Fibroblast of lung (primary cell): Measurements from ENCODE around the gene WDFY2. TPM values are rescaled to one million over a fixed set of nuclear protein-coding genes. Genes with fewer than 3 reads are reported as not detected.

Experiments used
- DNase-seq, 2 donors: peaks; one replicate each; pipeline versions ENCODE4 v3.0.0 to v3.0.0-alpha.2; 2010; ENCODE audit warnings: low read depth in 2 of 2
- H2AFZ ChIP-seq: 2 replicates; pipeline ENCODE4 v1.5.1; 2012; ENCODE audit warnings: low read length, control low read depth, inconsistent platforms
- H3K27ac ChIP-seq: 2 replicates; pipeline ENCODE4 v1.5.1; 2011; ENCODE audit warnings: low read length, control low read depth; ENCODE audit not compliant: insufficient read depth
- H3K27me3 ChIP-seq: 2 replicates; pipeline ENCODE4 v1.5.1; 2011; ENCODE audit warnings: mild to moderate bottlenecking, low read length; ENCODE audit not compliant: control insufficient read depth, insufficient read depth
- H3K36me3 ChIP-seq: 2 replicates; pipeline ENCODE4 v1.5.1; 2011; ENCODE audit warnings: low read length; ENCODE audit not compliant: control insufficient read depth, insufficient read depth
- H3K4me1 ChIP-seq: 2 replicates; pipeline ENCODE4 v1.5.1; 2011; ENCODE audit warnings: low read length; ENCODE audit not compliant: control insufficient read depth, insufficient read depth; ENCODE audit errors: extremely low read depth
- H3K4me2 ChIP-seq: 2 replicates; pipeline ENCODE4 v1.5.1; 2011; ENCODE audit warnings: low read length, control low read depth; ENCODE audit not compliant: insufficient read depth; ENCODE audit errors: extremely low read depth
- H3K4me3 ChIP-seq, 4 experiments: fragments of 200-600 bp in 1 of 4; sonication (generic) in 1 of 4; replicated peaks in 1 of 4; 2 replicates each; pipeline ENCODE4 v1.5.1; 2011 to 2016; ENCODE audit warnings: low read length in 4 of 4, low read depth in 3 of 4, mild to moderate bottlenecking in 3 of 4, control low read depth in 2 of 4, inconsistent platforms in 1 of 4, mixed read lengths in 1 of 4; ENCODE audit not compliant: insufficient read depth in 1 of 4; ENCODE audit errors: control extremely low read depth in 1 of 4
- H3K79me2 ChIP-seq: 2 replicates; pipeline ENCODE4 v1.5.1; 2012; ENCODE audit warnings: mild to moderate bottlenecking, low read length, inconsistent platforms; ENCODE audit not compliant: control insufficient read depth, insufficient read depth
- H3K9ac ChIP-seq: 2 replicates; pipeline ENCODE4 v1.5.1; 2011; ENCODE audit warnings: mild to moderate bottlenecking, low read length, control low read depth; ENCODE audit not compliant: insufficient read depth
- H3K9me3 ChIP-seq: 2 replicates; pipeline ENCODE4 v1.5.1; 2012; ENCODE audit warnings: low read depth, low read length; ENCODE audit not compliant: control insufficient read depth, insufficient read depth
- H4K20me1 ChIP-seq: 2 replicates; pipeline ENCODE4 v1.5.1; 2011; ENCODE audit warnings: low read length; ENCODE audit not compliant: control insufficient read depth, insufficient read depth; ENCODE audit errors: extremely low read depth
- EZH2 ChIP-seq: IDR thresholded peaks from 2 replicates; pipeline ENCODE4 v1.5.1; 2012; ENCODE audit warnings: low read length, control low read depth, mild to moderate bottlenecking; ENCODE audit errors: missing control alignments
- polyA plus RNA-seq, 2 donors: library from polyadenylated mRNA; depleted of rRNA in 1 of 2; stranded (reverse) in 1 of 2; unstranded in 1 of 2; fragments of >200 nt; gene quantifications; 2 replicates each; pipeline ENCODE4 v1.2.1, GENCODE V29; 2011 to 2012; ENCODE audit warnings: missing spikeins in 1 of 2
- total RNA-seq: library from RNA; depleted of rRNA; stranded (reverse); fragments of >200 nt; gene quantifications from 2 replicates; pipeline ENCODE4 v1.2.1, GENCODE V29; 2014
- TF ChIP-seq, protein P1 (sequence below), 2 donors: IDR thresholded peaks in 1 of 2; conservative IDR thresholded peaks in 1 of 2; 1 replicate in 1 of 2; 2 replicates in 1 of 2; pipeline ENCODE4 v1.5.1; 2011 to 2012; ENCODE audit warnings: low read length in 2 of 2, control low read depth in 1 of 2, inconsistent platforms in 1 of 2, low read depth in 1 of 2, mild to moderate bottlenecking in 1 of 2

WDFY2 gene
- total and polyA plus RNA-seq, 2 donors (not counting 1 experiment from before 2014, with no cell fraction given): 4.9 to 9.2 TPM

DNA sequence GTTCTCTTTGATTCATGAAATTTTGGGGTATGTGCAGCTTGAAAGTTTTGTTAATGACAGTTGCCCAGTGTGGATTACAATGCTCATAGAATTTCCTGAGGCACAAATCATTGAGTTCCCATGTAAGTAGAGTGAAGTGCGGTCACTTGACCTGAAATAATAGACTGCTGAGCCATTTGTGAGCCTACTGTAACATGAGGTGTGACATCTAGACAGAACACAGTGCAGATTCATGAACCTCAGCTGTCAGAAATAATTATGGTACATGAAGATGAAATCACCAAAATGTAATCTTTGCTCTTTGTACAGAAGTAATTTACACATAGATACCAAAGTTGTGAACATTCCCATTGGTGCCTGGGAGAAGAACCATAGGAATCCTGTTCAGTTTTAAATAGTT lies 135.1 kb downstream of the WDFY2 start:
- TF ChIP-seq, protein P1, sequence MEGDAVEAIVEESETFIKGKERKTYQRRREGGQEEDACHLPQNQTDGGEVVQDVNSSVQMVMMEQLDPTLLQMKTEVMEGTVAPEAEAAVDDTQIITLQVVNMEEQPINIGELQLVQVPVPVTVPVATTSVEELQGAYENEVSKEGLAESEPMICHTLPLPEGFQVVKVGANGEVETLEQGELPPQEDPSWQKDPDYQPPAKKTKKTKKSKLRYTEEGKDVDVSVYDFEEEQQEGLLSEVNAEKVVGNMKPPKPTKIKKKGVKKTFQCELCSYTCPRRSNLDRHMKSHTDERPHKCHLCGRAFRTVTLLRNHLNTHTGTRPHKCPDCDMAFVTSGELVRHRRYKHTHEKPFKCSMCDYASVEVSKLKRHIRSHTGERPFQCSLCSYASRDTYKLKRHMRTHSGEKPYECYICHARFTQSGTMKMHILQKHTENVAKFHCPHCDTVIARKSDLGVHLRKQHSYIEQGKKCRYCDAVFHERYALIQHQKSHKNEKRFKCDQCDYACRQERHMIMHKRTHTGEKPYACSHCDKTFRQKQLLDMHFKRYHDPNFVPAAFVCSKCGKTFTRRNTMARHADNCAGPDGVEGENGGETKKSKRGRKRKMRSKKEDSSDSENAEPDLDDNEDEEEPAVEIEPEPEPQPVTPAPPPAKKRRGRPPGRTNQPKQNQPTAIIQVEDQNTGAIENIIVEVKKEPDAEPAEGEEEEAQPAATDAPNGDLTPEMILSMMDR (conservative IDR thresholded peaks at IDR 0.05 in 1 of 2, IDR thresholded peaks at IDR 0.05 in 1 of 2; ENCODE audit: low read depth in 1 of 2, low read length in 2 of 2): no peak
- TF ChIP-seq EZH2: no peak
- H2AFZ ChIP-seq: no peak overlapping the region
- no peak overlapping the region for H3K4me3 ChIP-seq
- H3K79me2 ChIP-seq: no peaks in the 10 kb centered on the region
- H3K9me3 ChIP-seq: no peaks in the 10 kb centered on the region
- no peaks in the 10 kb centered on the region for H3K36me3 ChIP-seq
- H3K9ac ChIP-seq: no peak overlapping the region
- peaks cover 2% of the 10 kb centered on the region for H3K4me1 ChIP-seq
- no peak overlapping the region for H3K27ac ChIP-seq
- no peak for DNase-seq
- no peaks in the 10 kb centered on the region for H3K27me3 ChIP-seq
- H4K20me1 ChIP-seq: no peaks in the 10 kb centered on the region
- H3K4me2 ChIP-seq: no peak overlapping the region

DNA sequence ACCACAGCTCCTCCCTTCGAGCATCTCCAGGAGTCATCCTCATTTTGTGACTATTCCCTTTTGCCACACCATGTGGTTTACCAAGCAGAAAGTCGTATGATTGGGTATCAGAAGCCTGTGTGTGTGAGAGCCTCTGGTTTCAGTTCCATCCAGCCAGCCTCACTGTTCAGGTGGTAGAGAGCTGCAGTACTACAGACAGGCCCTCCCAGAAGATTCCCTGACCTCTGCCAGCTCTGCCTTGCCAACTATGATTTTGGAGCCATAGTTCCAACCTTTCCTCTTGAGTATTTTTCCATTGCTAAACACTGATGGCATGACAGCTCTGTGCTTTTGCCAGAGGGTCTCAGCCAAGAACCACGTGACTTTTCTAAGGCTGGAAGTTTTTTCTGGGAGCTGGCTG lies 137.2 kb downstream of the WDFY2 start:
- Histone ChIP-seq H3K27ac (no peak overlapping the region), H4K20me1 (no peaks in the 10 kb centered on the region)
- TF ChIP-seq EZH2: no peak
- TF ChIP-seq, protein P1 (conservative IDR thresholded peaks at IDR 0.05 in 1 of 2, IDR thresholded peaks at IDR 0.05 in 1 of 2; ENCODE audit: low read depth in 1 of 2, low read length in 2 of 2): no peak

DNA sequence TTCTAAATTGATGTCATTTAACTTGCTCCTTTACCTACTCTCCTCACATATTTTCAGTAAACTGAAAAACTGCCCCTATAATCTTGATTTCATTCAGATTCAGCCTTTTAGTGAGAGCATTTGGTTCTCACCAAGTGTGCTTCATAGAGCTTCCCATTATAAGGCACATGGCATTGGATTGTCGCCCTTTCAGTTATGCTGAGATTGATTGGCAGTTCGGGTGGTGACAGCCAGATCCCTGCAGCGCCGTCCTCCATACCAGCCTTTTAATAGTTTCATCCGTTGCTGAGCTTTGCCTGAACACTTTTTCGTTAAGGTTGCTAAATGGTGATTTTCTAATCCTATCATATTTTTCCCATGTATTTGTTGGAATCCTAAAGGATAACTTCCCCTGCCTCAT lies 139.3 kb downstream of the WDFY2 start:
- Histone ChIP-seq H3K9ac (no peak overlapping the region), H3K27ac (no peak overlapping the region), H3K79me2 (no peaks in the 10 kb centered on the region), H3K36me3 (peaks cover 2% of the 10 kb centered on the region), H3K4me3 (no peak overlapping the region), H3K9me3 (no peaks in the 10 kb centered on the region), H3K27me3 (no peaks in the 10 kb centered on the region), H2AFZ (no peak overlapping the region), H4K20me1 (no peaks in the 10 kb centered on the region), H3K4me1 (peaks cover 3% of the 10 kb centered on the region), H3K4me2 (no peak overlapping the region)
- DNase-seq: no peak
- no peak for TF ChIP-seq EZH2
- TF ChIP-seq, protein P1 (conservative IDR thresholded peaks at IDR 0.05 in 1 of 2, IDR thresholded peaks at IDR 0.05 in 1 of 2; ENCODE audit: low read depth in 1 of 2, low read length in 2 of 2): no peak

More for the DNA sequence above, 137.2 kb downstream of the WDFY2 start:
- Histone ChIP-seq H3K79me2 (no peaks in the 10 kb centered on the region), H3K9ac (no peak overlapping the region), H3K4me3 (no peak overlapping the region), H3K4me1 (peaks cover 2% of the 10 kb centered on the region), H3K36me3 (no peaks in the 10 kb centered on the region), H3K9me3 (no peaks in the 10 kb centered on the region), H3K27me3 (no peaks in the 10 kb centered on the region), H2AFZ (no peak overlapping the region), H3K4me2 (no peak overlapping the region)
- no peak for DNase-seq
